Measurements from ENCODE around the gene RCL1. TPM values are rescaled to one million over a fixed set of nuclear protein-coding genes. Genes with fewer than 3 reads are reported as not detected.

RCL1 gene, protein sequence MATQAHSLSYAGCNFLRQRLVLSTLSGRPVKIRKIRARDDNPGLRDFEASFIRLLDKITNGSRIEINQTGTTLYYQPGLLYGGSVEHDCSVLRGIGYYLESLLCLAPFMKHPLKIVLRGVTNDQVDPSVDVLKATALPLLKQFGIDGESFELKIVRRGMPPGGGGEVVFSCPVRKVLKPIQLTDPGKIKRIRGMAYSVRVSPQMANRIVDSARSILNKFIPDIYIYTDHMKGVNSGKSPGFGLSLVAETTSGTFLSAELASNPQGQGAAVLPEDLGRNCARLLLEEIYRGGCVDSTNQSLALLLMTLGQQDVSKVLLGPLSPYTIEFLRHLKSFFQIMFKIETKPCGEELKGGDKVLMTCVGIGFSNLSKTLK
- 13.4 and 18.2 TPM in 2 replicates for total RNA-seq

DNA sequence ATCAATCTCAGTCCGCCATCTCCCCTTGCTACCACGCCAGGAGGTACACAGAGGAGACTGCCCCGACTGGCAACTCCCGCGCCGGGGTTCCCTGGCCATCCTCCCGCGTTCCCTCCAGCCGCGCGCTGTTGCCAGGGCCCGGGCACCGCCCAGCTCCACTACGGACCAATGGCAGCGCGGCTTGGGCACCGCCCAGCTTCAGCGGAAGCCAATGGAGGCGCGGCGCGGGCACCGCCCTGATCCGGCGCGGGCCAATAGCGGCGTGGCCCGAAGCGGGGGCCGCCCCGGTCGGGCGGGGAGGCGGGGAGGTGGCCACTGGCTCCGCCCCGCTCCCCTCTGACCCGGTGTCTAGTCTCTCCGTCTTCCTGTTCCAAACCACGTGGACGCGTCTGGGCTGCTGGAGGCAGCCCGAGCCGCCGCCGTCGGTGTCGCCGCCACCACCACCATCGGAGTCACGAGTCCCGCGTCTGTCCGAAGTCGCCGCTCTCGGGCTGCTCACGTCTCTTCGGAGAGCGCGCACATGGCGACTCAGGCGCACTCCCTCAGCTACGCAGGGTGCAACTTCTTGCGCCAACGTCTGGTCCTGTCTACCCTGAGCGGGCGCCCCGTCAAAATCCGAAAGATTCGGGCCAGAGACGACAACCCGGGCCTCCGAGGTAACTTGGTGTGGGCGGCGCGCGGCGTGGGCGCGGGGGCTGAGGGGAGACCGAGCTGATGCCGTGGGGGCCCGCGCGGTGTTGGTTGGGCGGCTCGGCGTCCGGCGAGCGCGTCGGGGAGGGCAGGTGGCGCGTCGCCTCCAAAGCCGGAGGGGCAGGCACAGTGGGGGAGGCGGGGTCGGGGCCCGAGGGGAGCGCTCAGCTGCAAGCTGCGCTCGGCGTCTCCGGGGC lies at the start of gene RCL1:
Gene RCL1, plus strand, starts transcription at position 373 of the 887 bp plus-strand sequence. Its CDS starts 148 bp downstream, at position 521.

Small RNAs within 50 kb of the gene (small RNA-seq; reads per million reads assigned to genes)
- not detected for gene AL158147.1
- gene MIR101-2, result not detected

Other genes starting within 250 kb of the RCL1 start
- 8.8 and 9.5 TPM in 2 replicates for gene PLPP6, start 130.7 kb upstream of the RCL1 start, total RNA-seq
- 2.6 and 3.1 TPM in 2 replicates for gene SPATA6L, start 126.5 kb upstream of the RCL1 start, total RNA-seq
- gene CDC37L1, start 113.4 kb upstream of the RCL1 start, total RNA-seq, result 8.5 and 10.6 TPM in 2 replicates
- 55.9 and 64.5 TPM in 2 replicates for gene AK3, start 51.7 kb upstream of the RCL1 start, total RNA-seq
- 8.5 and 9.4 TPM in 2 replicates for gene JAK2, start 192.3 kb downstream of the RCL1 start, total RNA-seq

Measured in vein endothelial cell (primary cell).